ENCODE data around the gene CACNG1. TPM values are rescaled to one million over a fixed set of nuclear protein-coding genes. Genes with fewer than 3 reads are reported as not detected.

The CACNG1 gene
- total RNA-seq, 1 experiment from 2014 or later = not detected

DNA sequence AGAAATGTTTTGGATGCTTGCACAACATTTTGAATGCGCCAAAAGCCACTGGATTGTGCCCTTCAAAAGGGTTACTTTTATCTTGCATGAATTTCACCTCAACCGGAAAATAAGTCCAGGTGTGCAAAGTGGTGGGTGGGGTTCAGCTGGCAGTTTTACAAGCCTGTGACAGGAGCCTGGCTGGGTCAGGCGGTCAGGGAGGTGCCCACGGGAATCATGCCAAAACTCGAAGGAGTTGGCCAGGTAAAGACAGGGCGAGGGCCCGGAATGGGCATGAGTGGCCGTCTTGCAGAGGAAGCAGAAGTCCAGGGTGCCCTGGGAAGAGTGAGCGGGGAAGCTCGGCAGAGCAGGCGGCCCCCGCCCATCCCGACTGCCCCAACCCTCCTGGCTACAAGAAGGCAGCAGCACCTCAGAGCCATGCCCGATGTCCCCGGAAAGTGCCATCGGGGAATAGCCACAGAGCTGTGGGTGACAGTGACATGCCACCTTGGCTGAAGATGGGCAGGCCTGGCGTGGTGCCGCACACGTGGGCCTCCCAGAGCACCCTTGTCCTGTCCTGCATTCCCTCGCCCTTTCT lies 19.1 kb upstream of the CACNG1 start:
- H3K27me3 Mint-ChIP-seq (ENCODE audit: insufficient read depth, unreplicated experiment) = no peaks in the 10 kb centered on the region
- no peaks in the 10 kb centered on the region for H3K36me3 Mint-ChIP-seq (ENCODE audit: insufficient read depth, unreplicated experiment)
- H3K4me3 Mint-ChIP-seq (ENCODE audit: unreplicated experiment) = no peak overlapping the region
- ChIA-PET POLR2A (no interaction called here), CTCF (interaction anchor here (0.6 to 0.8 kb wide), 2 partner anchors 13 to 22 kb away, joined by 3 read pairs; no protein-coding TSS in a partner anchor)
- BruUV-seq (replicated peaks) = no TSS peak
- H3K9me3 Mint-ChIP-seq (ENCODE audit: unreplicated experiment) = no peaks in the 10 kb centered on the region
- H3K27ac Mint-ChIP-seq (ENCODE audit: low read depth, unreplicated experiment) = no peak overlapping the region
- TF ChIP-seq, protein P1, sequence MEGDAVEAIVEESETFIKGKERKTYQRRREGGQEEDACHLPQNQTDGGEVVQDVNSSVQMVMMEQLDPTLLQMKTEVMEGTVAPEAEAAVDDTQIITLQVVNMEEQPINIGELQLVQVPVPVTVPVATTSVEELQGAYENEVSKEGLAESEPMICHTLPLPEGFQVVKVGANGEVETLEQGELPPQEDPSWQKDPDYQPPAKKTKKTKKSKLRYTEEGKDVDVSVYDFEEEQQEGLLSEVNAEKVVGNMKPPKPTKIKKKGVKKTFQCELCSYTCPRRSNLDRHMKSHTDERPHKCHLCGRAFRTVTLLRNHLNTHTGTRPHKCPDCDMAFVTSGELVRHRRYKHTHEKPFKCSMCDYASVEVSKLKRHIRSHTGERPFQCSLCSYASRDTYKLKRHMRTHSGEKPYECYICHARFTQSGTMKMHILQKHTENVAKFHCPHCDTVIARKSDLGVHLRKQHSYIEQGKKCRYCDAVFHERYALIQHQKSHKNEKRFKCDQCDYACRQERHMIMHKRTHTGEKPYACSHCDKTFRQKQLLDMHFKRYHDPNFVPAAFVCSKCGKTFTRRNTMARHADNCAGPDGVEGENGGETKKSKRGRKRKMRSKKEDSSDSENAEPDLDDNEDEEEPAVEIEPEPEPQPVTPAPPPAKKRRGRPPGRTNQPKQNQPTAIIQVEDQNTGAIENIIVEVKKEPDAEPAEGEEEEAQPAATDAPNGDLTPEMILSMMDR (IDR thresholded peaks at IDR 0.05; ENCODE audit: unreplicated experiment) = no peak
- H3K4me1 Mint-ChIP-seq (ENCODE audit: insufficient read depth, unreplicated experiment) = no peaks in the 10 kb centered on the region
- intact Hi-C loops (cut with micrococcal nuclease) = no loop called here
- DNase-seq (ENCODE audit: unreplicated experiment) = no peak

DNA sequence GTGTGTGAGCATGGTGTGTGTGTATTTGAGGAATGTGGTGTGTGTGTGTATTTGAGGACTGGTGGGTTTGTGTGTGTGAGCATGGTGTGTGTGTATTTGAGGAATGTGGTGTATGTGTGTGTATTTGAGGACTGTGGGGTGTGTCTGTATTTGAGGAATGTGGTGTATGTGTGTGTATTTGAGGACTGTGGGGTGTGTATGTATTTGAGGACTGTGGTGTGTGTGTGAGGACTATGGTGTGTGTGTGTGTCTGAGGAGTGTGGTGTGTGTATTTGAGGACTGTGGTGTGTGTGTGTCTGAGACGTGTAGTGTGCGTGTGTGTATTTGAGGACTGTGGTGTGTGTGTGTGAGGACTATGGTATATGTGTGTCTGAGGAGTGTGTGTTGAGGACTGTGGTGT lies 18.0 kb upstream of the CACNG1 start:
- H3K27ac Mint-ChIP-seq (ENCODE audit: low read depth, unreplicated experiment) = no peak overlapping the region
- no peaks in the 10 kb centered on the region for H3K27me3 Mint-ChIP-seq (ENCODE audit: insufficient read depth, unreplicated experiment)
- TF ChIP-seq, protein P1 (IDR thresholded peaks at IDR 0.05; ENCODE audit: unreplicated experiment) = no peak
- H3K4me3 Mint-ChIP-seq (ENCODE audit: unreplicated experiment) = no peak overlapping the region
- intact Hi-C loops (cut with micrococcal nuclease) = no loop called here
- no TSS peak for BruUV-seq (replicated peaks)
- no peaks in the 10 kb centered on the region for H3K9me3 Mint-ChIP-seq (ENCODE audit: unreplicated experiment)
- no peaks in the 10 kb centered on the region for H3K36me3 Mint-ChIP-seq (ENCODE audit: insufficient read depth, unreplicated experiment)
- ChIA-PET CTCF (no interaction called here), POLR2A (no interaction called here)
- no peak for DNase-seq (ENCODE audit: unreplicated experiment)
- no peaks in the 10 kb centered on the region for H3K4me1 Mint-ChIP-seq (ENCODE audit: insufficient read depth, unreplicated experiment)

DNA sequence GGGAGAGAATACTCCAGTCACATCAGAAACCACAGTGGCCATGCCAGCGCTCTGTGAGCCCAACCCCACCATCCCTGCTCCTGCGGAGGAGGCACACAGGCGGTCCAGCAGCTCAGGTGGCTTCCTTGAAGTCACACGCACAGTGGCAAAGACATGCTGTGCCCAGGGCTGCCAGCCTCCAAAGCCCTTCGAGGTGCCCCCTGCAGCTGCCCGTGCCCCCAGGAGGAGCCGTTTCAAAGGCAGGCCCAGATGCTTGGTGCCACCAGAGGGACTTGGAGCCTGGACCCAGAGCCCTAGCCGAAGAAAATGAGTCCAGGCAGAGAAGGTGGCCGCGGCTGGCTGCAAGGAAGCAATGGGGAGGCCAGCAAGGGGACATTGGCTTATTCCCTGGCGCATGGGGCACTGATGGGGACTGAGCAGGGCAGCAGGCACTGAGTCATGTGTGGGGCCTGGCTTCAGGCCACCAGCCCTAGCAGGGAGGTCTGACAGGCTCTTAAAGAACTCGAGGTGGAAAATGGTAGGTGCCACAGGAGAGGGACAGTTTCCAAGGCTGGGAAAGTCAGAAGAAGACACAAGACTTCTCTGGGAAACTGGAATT lies 17.2 kb upstream of the CACNG1 start:
- no peak overlapping the region for H3K4me3 Mint-ChIP-seq (ENCODE audit: unreplicated experiment)
- intact Hi-C loops (cut with micrococcal nuclease) = no loop called here
- POLR2A ChIA-PET = no interaction called here
- no peaks in the 10 kb centered on the region for H3K9me3 Mint-ChIP-seq (ENCODE audit: unreplicated experiment)
- no peak overlapping the region for H3K27ac Mint-ChIP-seq (ENCODE audit: low read depth, unreplicated experiment)
- TF ChIP-seq, protein P1 (IDR thresholded peaks at IDR 0.05; ENCODE audit: unreplicated experiment) = no peak
- CTCF ChIA-PET = interaction anchor here (0.7 kb wide), 1 partner anchor 24 kb away, joined by 3 read pairs; no protein-coding TSS in a partner anchor
- H3K27me3 Mint-ChIP-seq (ENCODE audit: insufficient read depth, unreplicated experiment) = no peaks in the 10 kb centered on the region
- peak; percentile 11 for DNase-seq (ENCODE audit: unreplicated experiment)
- H3K36me3 Mint-ChIP-seq (ENCODE audit: insufficient read depth, unreplicated experiment) = no peaks in the 10 kb centered on the region
- no TSS peak for BruUV-seq (replicated peaks)
- no peaks in the 10 kb centered on the region for H3K4me1 Mint-ChIP-seq (ENCODE audit: insufficient read depth, unreplicated experiment)

DNA sequence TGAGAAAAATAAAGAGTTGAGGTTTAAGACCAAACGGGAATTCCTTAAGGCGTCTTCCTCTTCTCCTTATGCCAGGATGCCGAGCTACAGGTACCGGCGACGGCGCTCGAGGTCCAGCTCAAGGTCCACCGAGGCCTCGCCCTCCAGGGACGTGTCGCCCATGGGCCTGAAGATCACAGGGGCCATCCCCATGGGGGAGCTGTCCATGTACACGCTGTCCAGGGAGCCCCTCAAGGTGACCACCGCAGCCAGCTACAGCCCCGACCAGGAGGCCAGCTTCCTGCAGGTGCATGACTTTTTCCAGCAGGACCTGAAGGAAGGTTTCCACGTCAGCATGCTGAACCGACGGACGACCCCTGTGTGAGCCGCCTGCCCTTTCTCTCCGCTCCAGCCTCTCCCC lies 13.7 kb upstream of the CACNG1 start:
- ChIA-PET POLR2A (no interaction called here), CTCF (no interaction called here)
- BruUV-seq (replicated peaks) = no TSS peak
- DNase-seq (ENCODE audit: unreplicated experiment) = no peak
- H3K4me3 Mint-ChIP-seq (ENCODE audit: unreplicated experiment) = no peak overlapping the region
- TF ChIP-seq, protein P1 (IDR thresholded peaks at IDR 0.05; ENCODE audit: unreplicated experiment) = no peak
- no peak overlapping the region for H3K27ac Mint-ChIP-seq (ENCODE audit: low read depth, unreplicated experiment)
- intact Hi-C loops (cut with micrococcal nuclease) = no loop called here
- no peaks in the 10 kb centered on the region for H3K36me3 Mint-ChIP-seq (ENCODE audit: insufficient read depth, unreplicated experiment)
- no peaks in the 10 kb centered on the region for H3K4me1 Mint-ChIP-seq (ENCODE audit: insufficient read depth, unreplicated experiment)
- peaks cover 18% of the 10 kb centered on the region for H3K27me3 Mint-ChIP-seq (ENCODE audit: insufficient read depth, unreplicated experiment)
- no peaks in the 10 kb centered on the region for H3K9me3 Mint-ChIP-seq (ENCODE audit: unreplicated experiment)

All from MCF 10A (cell line).